Caco-2 (cell line): ENCODE results near the gene CBX1. TPM values are rescaled to one million over a fixed set of nuclear protein-coding genes. Genes with fewer than 3 reads are reported as not detected.
"Not testable (repeated sequence)": the region's sequence is repeated elsewhere in the genome, so short reads cannot be mapped to it uniquely, and the experiment has no call there.

Source experiments
- BruUV-seq: library from RNA; stranded (reverse); fragments of 400-500 nt; replicated peaks from 2 replicates; lab custom pipeline; 2021; lab: Mats Ljungman, UMichigan
- CTCF ChIA-PET: fragments of 300-600 bp; sonication (Branson Sonifier 250); formaldehyde crosslinking; loops from one replicate; lab custom pipeline; 2022; ENCODE audit warnings: antibody characterized with exemption; lab: Charles Lee
- POLR2A ChIA-PET: fragments of 300-600 bp; sonication (Branson Sonifier 250); formaldehyde crosslinking; loops from one replicate; lab custom pipeline; 2022; ENCODE audit warnings: antibody characterized with exemption; lab: Charles Lee
- DNase-seq, 2 experiments: peaks; one replicate each; pipeline versions ENCODE4 v3.0.0 to v3.0.0-alpha.2; 2020 to 2022
- H3K27me3 ChIP-seq: replicated peaks from 2 replicates; pipeline ENCODE4 v1.6.0; 2011; ENCODE audit warnings: low read length; ENCODE audit not compliant: control insufficient read depth, insufficient read depth
- H3K36me3 ChIP-seq: 2 replicates; pipeline ENCODE4 v1.5.1; 2011; ENCODE audit warnings: low read length; ENCODE audit not compliant: control insufficient read depth, insufficient read depth
- H3K4me1 ChIP-seq: fragments of 250-450 bp; sonication (Bioruptor Pico); 2 replicates; pipeline ENCODE4 v1.5.1; 2020; ENCODE audit warnings: mild to moderate bottlenecking
- H3K4me3 ChIP-seq: 2 replicates; pipeline ENCODE4 v1.5.1; 2011; ENCODE audit warnings: low read depth, mild to moderate bottlenecking, control low read depth, low read length
- H3K9me3 ChIP-seq: fragments of 250-450 bp; sonication (Bioruptor Pico); 2 replicates; pipeline ENCODE4 v1.5.1; 2020; ENCODE audit warnings: mild to moderate bottlenecking, moderate library complexity
- H3K27ac Mint-ChIP-seq: one replicate; pipeline ENCODE4 v1.8.0; 2022; ENCODE audit warnings: mixed read lengths; ENCODE audit not compliant: unreplicated experiment
- H3K27me3 Mint-ChIP-seq: one replicate; pipeline ENCODE4 v1.8.0; 2022; ENCODE audit warnings: mixed read lengths; ENCODE audit not compliant: insufficient read depth, unreplicated experiment
- H3K36me3 Mint-ChIP-seq: one replicate; pipeline ENCODE4 v1.8.0; 2022; ENCODE audit warnings: mild to moderate bottlenecking, mixed read lengths; ENCODE audit not compliant: insufficient read depth, unreplicated experiment
- H3K4me1 Mint-ChIP-seq: one replicate; pipeline ENCODE4 v1.8.0; 2022; ENCODE audit warnings: low read depth, mixed read lengths; ENCODE audit not compliant: unreplicated experiment
- H3K4me3 Mint-ChIP-seq: one replicate; pipeline ENCODE4 v1.8.0; 2022; ENCODE audit warnings: mild to moderate bottlenecking, moderate library complexity, mixed read lengths; ENCODE audit not compliant: unreplicated experiment
- H3K9me3 Mint-ChIP-seq: one replicate; pipeline ENCODE4 v1.8.0; 2022; ENCODE audit warnings: mixed read lengths; ENCODE audit not compliant: unreplicated experiment
- intact Hi-C: fragments of 100-400 bp; cut with micrococcal nuclease; formaldehyde crosslinking; loops from one replicate; pipeline ENCODE4 v1.10.0; 2022; ENCODE audit not compliant: unreplicated experiment
- total RNA-seq: library from RNA; stranded (reverse); gene quantifications from 2 replicates; pipeline ENCODE4 v1.2.3, GENCODE V29; 2022
- TF ChIP-seq, protein P1 (sequence below), 2 experiments: fragments of 200-600 bp in 1 of 2; IDR thresholded peaks; 1 replicate in 1 of 2; 2 replicates in 1 of 2; pipeline versions ENCODE4 v1.5.1 to v1.8.0; 2011 to 2022; ENCODE audit warnings: antibody characterized with exemption in 1 of 2, control low read depth in 1 of 2, inconsistent platforms in 1 of 2, low read depth in 1 of 2, low read length in 1 of 2, mild to moderate bottlenecking in 1 of 2, moderate library complexity in 1 of 2; ENCODE audit not compliant: insufficient read depth in 1 of 2, severe bottlenecking in 1 of 2, unreplicated experiment in 1 of 2

The CBX1 gene
- total RNA-seq, 1 experiment from 2014 or later, result 213 TPM

DNA sequence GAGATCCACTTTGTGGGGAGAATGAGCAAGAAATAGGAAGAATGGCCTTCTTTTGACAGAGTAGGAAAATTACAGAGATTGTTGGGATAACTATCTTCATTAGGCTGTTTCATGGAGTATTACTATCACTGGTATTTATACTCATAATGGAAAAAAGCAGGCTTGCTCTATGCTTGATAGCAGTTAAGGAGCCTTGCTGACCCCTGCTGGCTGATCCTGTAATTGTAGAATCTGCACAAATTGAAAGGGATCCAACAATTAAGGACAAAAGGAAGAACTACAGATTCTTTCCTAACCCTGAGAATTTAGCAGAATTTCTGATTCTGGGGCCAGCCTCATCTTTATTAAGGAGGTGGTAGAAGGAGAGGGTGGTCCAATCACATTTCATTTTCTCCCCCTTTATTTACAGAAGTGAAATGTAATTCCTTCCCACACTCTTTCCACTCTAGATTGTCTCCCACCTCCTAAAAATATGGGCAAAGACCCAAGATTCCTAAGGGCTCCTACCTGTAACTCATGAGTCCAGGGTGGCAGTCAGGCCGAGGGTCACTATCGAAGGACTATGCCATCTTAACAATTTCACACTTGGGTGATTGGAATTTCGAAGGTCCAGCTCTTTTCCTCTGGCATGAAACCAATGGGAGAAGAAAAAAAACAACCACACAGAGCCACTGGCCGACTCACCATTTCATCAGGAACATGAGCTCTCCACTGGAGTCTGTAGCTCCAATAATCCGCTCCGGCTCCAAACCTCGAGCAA, 26.8 kb downstream of the CBX1 start:
- Histone ChIP-seq H3K27me3 (no peaks in the 10 kb centered on the region), H3K9me3 (no peaks in the 10 kb centered on the region), H3K36me3 (peaks cover 7% of the 10 kb centered on the region), H3K4me1 (no peaks in the 10 kb centered on the region), H3K4me3 (no peak overlapping the region)
- intact Hi-C loops, result loop anchor here (1.0 kb wide), 2 partner anchors 26 to 48 kb away; partner anchors contain the start of gene NFE2L1
- no peaks in the 10 kb centered on the region for H3K9me3 Mint-ChIP-seq
- POLR2A ChIA-PET, result interaction anchor here (0.6 to 1.9 kb wide), 4 partner anchors 26 to 397 kb away, joined by 3 to 13 read pairs (median 4); no protein-coding TSS in a partner anchor
- no peaks in the 10 kb centered on the region for H3K4me1 Mint-ChIP-seq
- peaks cover 94% of the 10 kb centered on the region for H3K36me3 Mint-ChIP-seq
- TF ChIP-seq, protein P1, sequence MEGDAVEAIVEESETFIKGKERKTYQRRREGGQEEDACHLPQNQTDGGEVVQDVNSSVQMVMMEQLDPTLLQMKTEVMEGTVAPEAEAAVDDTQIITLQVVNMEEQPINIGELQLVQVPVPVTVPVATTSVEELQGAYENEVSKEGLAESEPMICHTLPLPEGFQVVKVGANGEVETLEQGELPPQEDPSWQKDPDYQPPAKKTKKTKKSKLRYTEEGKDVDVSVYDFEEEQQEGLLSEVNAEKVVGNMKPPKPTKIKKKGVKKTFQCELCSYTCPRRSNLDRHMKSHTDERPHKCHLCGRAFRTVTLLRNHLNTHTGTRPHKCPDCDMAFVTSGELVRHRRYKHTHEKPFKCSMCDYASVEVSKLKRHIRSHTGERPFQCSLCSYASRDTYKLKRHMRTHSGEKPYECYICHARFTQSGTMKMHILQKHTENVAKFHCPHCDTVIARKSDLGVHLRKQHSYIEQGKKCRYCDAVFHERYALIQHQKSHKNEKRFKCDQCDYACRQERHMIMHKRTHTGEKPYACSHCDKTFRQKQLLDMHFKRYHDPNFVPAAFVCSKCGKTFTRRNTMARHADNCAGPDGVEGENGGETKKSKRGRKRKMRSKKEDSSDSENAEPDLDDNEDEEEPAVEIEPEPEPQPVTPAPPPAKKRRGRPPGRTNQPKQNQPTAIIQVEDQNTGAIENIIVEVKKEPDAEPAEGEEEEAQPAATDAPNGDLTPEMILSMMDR (IDR thresholded peaks at IDR 0.05; ENCODE audit: insufficient read depth in 1 of 2, low read depth in 1 of 2, low read length in 1 of 2, severe bottlenecking in 1 of 2, unreplicated experiment in 1 of 2), result peak; percentile 97 to 98
- no TSS peak for BruUV-seq
- H3K4me3 Mint-ChIP-seq, result no peak overlapping the region
- no peaks in the 10 kb centered on the region for H3K27me3 Mint-ChIP-seq
- CTCF ChIA-PET, result interaction anchor here (0.7 to 14.1 kb wide), 8 partner anchors 10 to 128 kb away, joined by 3 to 225 read pairs (median 4); partner anchors contain the start of gene NFE2L1
- H3K27ac Mint-ChIP-seq, result no peak overlapping the region
- peak; percentile 89 to 92 for DNase-seq

DNA sequence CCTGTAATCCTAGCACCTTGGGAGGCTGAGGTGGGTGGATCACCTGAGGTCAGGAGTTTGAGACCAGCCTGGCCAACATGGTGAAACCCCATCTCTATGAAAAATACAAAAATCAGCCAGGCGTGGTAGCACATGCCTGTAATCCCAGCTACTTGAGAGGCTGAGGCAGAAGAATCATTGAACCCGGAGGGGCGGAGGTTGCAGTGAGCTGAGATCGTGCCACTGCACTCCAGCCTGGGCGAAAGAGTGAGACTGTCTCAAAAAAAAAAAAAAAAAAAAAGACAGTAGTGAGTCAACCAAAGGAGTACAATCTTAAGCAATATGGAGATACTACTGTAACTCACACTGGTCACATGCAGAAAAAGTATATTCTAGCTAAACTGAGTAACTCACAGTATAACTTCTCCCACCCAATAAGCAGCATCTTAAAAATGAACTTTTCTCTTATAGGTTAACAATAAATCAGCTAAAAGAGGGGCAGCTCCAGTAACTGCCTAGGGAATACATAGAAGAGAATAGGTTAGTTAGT, 27.6 kb downstream of the CBX1 start:
- H3K27ac Mint-ChIP-seq, H3K9me3 ChIP-seq, H3K27me3 ChIP-seq, BruUV-seq, H3K4me3 ChIP-seq, H3K36me3 ChIP-seq, H3K4me3 Mint-ChIP-seq, H3K4me1 ChIP-seq, H3K9me3 Mint-ChIP-seq, H3K27me3 Mint-ChIP-seq, DNase-seq, H3K4me1 Mint-ChIP-seq: not testable (repeated sequence)
- ChIA-PET CTCF (interaction anchor here (0.6 to 14.1 kb wide), 4 partner anchors 9 to 57 kb away, joined by 3 to 225 read pairs (median 5); no protein-coding TSS in a partner anchor), POLR2A (interaction anchor here (0.7 to 1.9 kb wide), 2 partner anchors 25 to 28 kb away, joined by 3 to 13 read pairs; no protein-coding TSS in a partner anchor)
- H3K36me3 Mint-ChIP-seq, result peaks cover 94% of the 10 kb centered on the region
- intact Hi-C loops, result loop anchor here (1.0 kb wide), 2 partner anchors 25 to 47 kb away; partner anchors contain the start of gene NFE2L1

DNA sequence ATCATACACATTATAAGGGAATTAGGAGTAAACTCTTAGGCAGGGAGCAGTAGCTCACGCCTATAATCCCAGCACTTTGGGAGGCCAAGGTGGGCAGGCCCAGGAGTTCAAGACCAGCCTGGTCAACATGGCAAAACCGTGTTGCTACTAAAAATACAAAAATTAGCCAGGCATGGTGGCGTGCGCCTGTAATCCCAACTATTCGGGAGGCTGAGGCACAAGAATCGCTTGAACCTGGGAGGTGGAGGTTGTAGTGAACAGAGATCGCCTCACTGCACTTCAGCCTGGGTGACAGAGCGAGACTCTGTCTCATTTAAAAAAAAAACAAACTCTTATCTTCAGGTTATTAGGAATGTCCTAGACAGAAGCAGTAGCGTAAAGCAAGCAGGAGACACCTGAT, 28.5 kb downstream of the CBX1 start:
- H3K4me1 ChIP-seq, result peaks cover 12% of the 10 kb centered on the region
- H3K9me3 ChIP-seq, intact Hi-C loops, H3K27me3 ChIP-seq, H3K4me3 Mint-ChIP-seq, H3K27me3 Mint-ChIP-seq, H3K36me3 ChIP-seq, DNase-seq, H3K9me3 Mint-ChIP-seq, H3K4me3 ChIP-seq, BruUV-seq, H3K4me1 Mint-ChIP-seq: not testable (repeated sequence)
- H3K36me3 Mint-ChIP-seq, result peaks cover 96% of the 10 kb centered on the region
- ChIA-PET POLR2A (interaction anchor here (0.7 to 1.9 kb wide), 2 partner anchors 24 to 25 kb away, joined by 3 to 13 read pairs; partner anchors contain the start of gene NFE2L1), CTCF (interaction anchor here (0.6 to 14.1 kb wide), 4 partner anchors 37 to 540 kb away, joined by 3 to 225 read pairs (median 3); no protein-coding TSS in a partner anchor)
- peak overlapping the region; percentile 19 for H3K27ac Mint-ChIP-seq
